Measurements from ENCODE around the gene HM13. TPM values are rescaled to one million over a fixed set of nuclear protein-coding genes. Genes with fewer than 3 reads are reported as not detected.
A peak's percentile ranks its signal among the peaks of the same experiment; 100 is the strongest.

HM13 gene
- total and polyA plus RNA-seq, 9 of the 15 experiments (the other 6 are each of a cell fraction or from before 2014, with no cell fraction given), result 7.7 to 136 (median 74.5) TPM

- no peak for TF ChIP-seq NR0B1 (IDR thresholded peaks at IDR 0.05; ENCODE audit: partially characterized antibody)
- TF ChIP-seq U2AF2 (optimal IDR thresholded peaks at IDR 0.05; ENCODE audit: low read depth, low read length), result no peak
- peak; percentile 99 for TF ChIP-seq HMGN3 (IDR thresholded peaks at IDR 0.05; ENCODE audit: borderline replicate concordance, extremely low read depth, insufficient read length, low read depth, low read length)
- TF ChIP-seq ZNF561 (CRISPR knock-in tag; conservative IDR thresholded peaks at IDR 0.05), result no peak
These were observed 58.7 kb downstream of the HM13 start (continued) for GRCh38 chr20:31572701-31573554.

DNA sequence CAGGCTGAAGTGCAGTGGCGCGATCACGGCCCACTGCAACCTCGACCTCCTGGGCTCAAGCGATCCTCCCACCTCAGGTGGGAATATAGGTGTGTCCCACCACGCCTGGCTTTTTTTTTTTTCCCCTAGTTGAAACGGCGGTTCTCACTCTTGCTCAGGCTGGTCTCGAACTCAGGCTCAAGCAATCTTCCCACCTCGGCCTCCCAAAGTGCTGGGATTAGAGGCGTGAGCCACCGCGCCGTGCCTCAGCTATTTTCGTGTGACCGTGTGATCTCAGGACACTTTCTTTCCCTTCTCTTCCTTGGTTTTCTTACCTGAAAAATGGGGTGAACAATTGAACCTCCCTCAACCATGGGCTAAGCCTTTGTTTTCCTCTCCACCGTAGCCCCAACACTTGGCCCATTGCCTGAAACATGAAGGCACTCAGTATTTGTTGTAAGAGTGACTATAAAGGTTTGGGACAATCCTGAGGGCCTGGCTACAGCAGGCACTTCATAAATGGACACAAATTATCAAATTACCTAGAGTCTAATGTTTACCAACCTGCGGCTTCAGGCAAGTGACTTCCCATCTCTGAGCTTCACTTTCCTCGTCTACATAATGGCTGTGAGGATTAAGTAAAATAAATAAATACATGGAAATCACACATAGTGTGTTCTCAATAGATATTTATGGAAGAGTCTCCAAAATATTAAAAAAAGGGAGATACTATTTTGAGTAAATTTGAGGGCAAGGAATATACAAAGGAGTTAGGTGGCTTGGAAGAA is 59.5 kb downstream of the HM13 start:
- DNase-seq (ENCODE audit: extremely low read depth in 1 of 4, low spot score in 3 of 4) (peak in 2 of 4 experiments; percentile 14 to 48), ATAC-seq (peak; percentile 0), FAIRE-seq (no peak)
- Histone ChIP-seq H3K9me1 (ENCODE audit: control insufficient read depth, insufficient read depth, low read length) (no peaks in the 10 kb centered on the region), H3K4me2 (ENCODE audit: insufficient read depth, low read length) (peak overlapping the region; percentile 97), H3K36me3 (ENCODE audit: control insufficient read depth, insufficient read depth, low read length) (peaks cover 26% of the 10 kb centered on the region; the same call in 2 of the 3 replicates), H3K4me1 (replicated peaks in 1 of 2; ENCODE audit: control insufficient read depth in 2 of 2, insufficient read depth in 2 of 2, low read length in 2 of 2) (peaks cover 10 to 46% of the 10 kb centered on the region in 2 experiments; a peak in 4 of 5 replicates), H3K9ac (ENCODE audit: insufficient read depth in 1 of 2, low read depth in 2 of 2, low read length in 2 of 2) (peak overlapping the region; percentile 90 to 95), H3K79me2 (ENCODE audit: control insufficient read depth, insufficient read depth, low read length) (peaks cover 19% of the 10 kb centered on the region), H3K4me3 (peak overlapping the region; percentile 84), H3K27ac (ENCODE audit: extremely low read depth, low read depth, low read length) (peak overlapping the region; percentile 96), H2AFZ (ENCODE audit: low read depth, low read length) (peak overlapping the region; percentile 89), H3K27me3 (ENCODE audit: control insufficient read depth in 2 of 2, insufficient read depth in 2 of 2, low read length in 2 of 2) (no peaks in the 10 kb centered on the region), H3K9me3 (replicated peaks; ENCODE audit: control insufficient read depth, insufficient read depth, low read depth, low read length) (0 out of 2 replicates have a peak, but pooled peaks cover 4% of the 10 kb centered on the region), H4K20me1 (replicated peaks; ENCODE audit: control insufficient read depth, insufficient read depth, low read length) (no peaks in the 10 kb centered on the region)
- 1% methylated on average over 11 of the region's 19 CpGs for WGBS (ENCODE audit: insufficient coverage, low coverage, missing lambda C conversion rate)
- BruUV-seq (replicated peaks), result TSS peak; percentile 77
- in situ Hi-C loops (cut with MboI), result loop anchor here (5.0 kb wide), 1 partner anchor 154 kb away; no protein-coding TSS in a partner anchor
- ChIA-PET CTCF (ENCODE audit: low intra/inter-chr PET ratio) (interaction anchor here (1.2 to 1.4 kb wide), 3 partner anchors 31 to 48 kb away, joined by 3 to 5 read pairs (median 4); partner anchors contain the start of gene ID1), POLR2A (interaction anchor here (0.5 to 3.5 kb wide), 15 partner anchors 12 to 158 kb away, joined by 3 to 107 read pairs (median 4); partner anchors contain the start of genes BCL2L1 and ID1)
- intact Hi-C loops (cut with micrococcal nuclease), result loop anchor here (1.0 to 2.0 kb wide), 3 partner anchors 17 to 37 kb away; partner anchors contain the start of gene ID1
- TF ChIP-seq ZC3H8 (IDR thresholded peaks at IDR 0.05), result 0 out of 2 replicates have a peak, but pooled peaks have one; percentile 67
- peak; percentile 51; the same call in 1 of the 2 replicates for TF ChIP-seq SMARCE1 (IDR thresholded peaks at IDR 0.05)
- TF ChIP-seq TCF15 (CRISPR knock-in tag; IDR thresholded peaks at IDR 0.05), result 0 out of 2 replicates have a peak, but pooled peaks have one; percentile 52
- peak; percentile 79; the same call in 1 of the 2 replicates for TF ChIP-seq KAT7 (CRISPR knock-in tag; IDR thresholded peaks at IDR 0.05; ENCODE audit: borderline replicate concordance)
- peak in 1 of 2 experiments; percentile 4 for TF ChIP-seq E2F6 (IDR thresholded peaks at IDR 0.05; ENCODE audit: borderline replicate concordance in 1 of 2, extremely low read depth in 1 of 2, insufficient read depth in 1 of 2, insufficient read length in 1 of 2, low read depth in 1 of 2, low read length in 1 of 2, poor library complexity in 1 of 2, severe bottlenecking in 1 of 2)
- TF ChIP-seq ZEB2 (IDR thresholded peaks at IDR 0.05), result peak; percentile 34; the same call in 1 of the 2 replicates
- TF ChIP-seq CHD1 (IDR thresholded peaks at IDR 0.05; ENCODE audit: low read length), result peak; percentile 42
